GM21723 (cell line): Measurements from ENCODE around the gene VSIG10.
"Not testable (repeated sequence)": the region's sequence is repeated elsewhere in the genome, so short reads cannot be mapped to it uniquely, and the experiment has no call there.

ENCODE experiments used
- ATAC-seq: cut with Tn5 transposase; IDR thresholded peaks from one replicate; pipeline ENCODE4 v1.9.1; 2021; ENCODE audit warnings: mild to moderate bottlenecking, moderate library complexity; ENCODE audit not compliant: unreplicated experiment

VSIG10 gene

GRCh38 chr12:118109088-118109487 lies 5.3 kb upstream of the VSIG10 start:
- ATAC-seq, result no peak

GRCh38 chr12:118107694-118108093 lies 3.9 kb upstream of the VSIG10 start:
- ATAC-seq, result no peak

- ATAC-seq, result no peak
Observed at GRCh38 chr12:118107011-118107410, 3.2 kb upstream of the VSIG10 start.

- no peak for ATAC-seq
Observed at GRCh38 chr12:118103201-118103600, 610 bp downstream of the VSIG10 start.

- no peak for ATAC-seq
Observed at GRCh38 chr12:118102609-118103008, 1.2 kb downstream of the VSIG10 start.

GRCh38 chr12:118102070-118102469 lies 1.7 kb downstream of the VSIG10 start:
- ATAC-seq, result no peak

- ATAC-seq, result no peak
Observed at GRCh38 chr12:118101051-118101450, 2.8 kb downstream of the VSIG10 start.

- ATAC-seq, result no peak
Observed at GRCh38 chr12:118098911-118099671, 4.7 kb downstream of the VSIG10 start.

- no peak for ATAC-seq
Observed at GRCh38 chr12:118098401-118098800, 5.4 kb downstream of the VSIG10 start.

- no peak for ATAC-seq
Observed at GRCh38 chr12:118094039-118094438, 9.8 kb downstream of the VSIG10 start.

- ATAC-seq, result no peak
Observed at GRCh38 chr12:118089782-118090181, 14.0 kb downstream of the VSIG10 start.

GRCh38 chr12:118082161-118082560 lies 21.6 kb downstream of the VSIG10 start:
- ATAC-seq, result no peak

GRCh38 chr12:118081521-118081920 lies 22.3 kb downstream of the VSIG10 start:
- ATAC-seq, result not testable (repeated sequence)

- no peak for ATAC-seq
Observed at GRCh38 chr12:118073768-118074167, 30.0 kb downstream of the VSIG10 start.

- ATAC-seq, result no peak
Observed at GRCh38 chr12:118070650-118071049, 33.2 kb downstream of the VSIG10 start.

GRCh38 chr12:118068445-118068844 lies 35.4 kb downstream of the VSIG10 start:
- no peak for ATAC-seq

- ATAC-seq, result no peak
Observed at GRCh38 chr12:118065380-118065779, 38.4 kb downstream of the VSIG10 start.

GRCh38 chr12:118064608-118065007 lies 39.2 kb downstream of the VSIG10 start:
- ATAC-seq, result no peak

- no peak for ATAC-seq
Observed at GRCh38 chr12:118063576-118064391, 40.0 kb downstream of the VSIG10 start.

GRCh38 chr12:118061873-118062843 lies 41.7 kb downstream of the VSIG10 start:
- no peak for ATAC-seq
